Measurements from ENCODE around the gene PAX7. TPM values are rescaled to one million over a fixed set of nuclear protein-coding genes. Genes with fewer than 3 reads are reported as not detected.

The PAX7 gene
- total RNA-seq, 6 experiments from 2014 or later: not detected

- TF ChIP-seq POLR2A (IDR thresholded peaks at IDR 0.05): no peak
- TF ChIP-seq CTCF (IDR thresholded peaks at IDR 0.05): no peak
- 8% methylated on average over 6 of the region's 6 CpGs for WGBS (ENCODE audit: insufficient coverage, low coverage, low lambda C conversion rate, missing lambda C conversion rate)
- DNase-seq (no peak), ATAC-seq (peak in 1 of 4 donors; percentile 20)
- Histone ChIP-seq H3K36me3 (no peaks in the 10 kb centered on the region), H3K4me3 (no peak overlapping the region), H3K4me1 (no peaks in the 10 kb centered on the region), H3K27me3 (no peaks in the 10 kb centered on the region), H3K27ac (no peak overlapping the region), H3K9me3 (no peaks in the 10 kb centered on the region)
- intact Hi-C loops (cut with DNase I): no loop called here
Observed at GRCh38 chr1:18676332-18676781, 45.7 kb downstream of the PAX7 start.

GRCh38 chr1:18681423-18681835, 50.8 kb downstream of the PAX7 start:
- Histone ChIP-seq H3K27me3 (no peaks in the 10 kb centered on the region), H3K27ac (no peak overlapping the region), H3K4me1 (no peaks in the 10 kb centered on the region), H3K36me3 (no peaks in the 10 kb centered on the region), H3K9me3 (no peaks in the 10 kb centered on the region), H3K4me3 (no peak overlapping the region)
- ATAC-seq (peak; percentile 58 to 71 (median 66)), DNase-seq (no peak)
- intact Hi-C loops (cut with DNase I): no loop called here
- TF ChIP-seq POLR2A (IDR thresholded peaks at IDR 0.05) (no peak), CTCF (IDR thresholded peaks at IDR 0.05) (peak; percentile 21 to 64 (median 56))
- 46% methylated on average over 4 of the region's 4 CpGs for WGBS (ENCODE audit: insufficient coverage, low coverage, low lambda C conversion rate, missing lambda C conversion rate)

GRCh38 chr1:18682375-18682774, 51.7 kb downstream of the PAX7 start:
- no peaks in the 10 kb centered on the region for H3K4me1 ChIP-seq
- H3K27me3 ChIP-seq: no peaks in the 10 kb centered on the region

GRCh38 chr1:18684303-18684702, 53.7 kb downstream of the PAX7 start:
- WGBS (ENCODE audit: insufficient coverage, low coverage, low lambda C conversion rate, missing lambda C conversion rate): 50% methylated on average over 1 of the region's 16 CpGs
- no peaks in the 10 kb centered on the region for H3K9me3 ChIP-seq
- H3K4me3 ChIP-seq: no peak overlapping the region
- TF ChIP-seq POLR2A (IDR thresholded peaks at IDR 0.05): no peak
- TF ChIP-seq CTCF (IDR thresholded peaks at IDR 0.05): no peak
- no peak for ATAC-seq
- intact Hi-C loops (cut with DNase I): no loop called here
- no peaks in the 10 kb centered on the region for H3K27me3 ChIP-seq
- DNase-seq: no peak
- H3K36me3 ChIP-seq: no peaks in the 10 kb centered on the region
- H3K4me1 ChIP-seq: no peaks in the 10 kb centered on the region
- H3K27ac ChIP-seq: no peak overlapping the region

More at GRCh38 chr1:18682375-18682774, 51.7 kb downstream of the PAX7 start:
- Histone ChIP-seq H3K27ac (no peak overlapping the region), H3K9me3 (no peaks in the 10 kb centered on the region), H3K36me3 (no peaks in the 10 kb centered on the region), H3K4me3 (no peak overlapping the region)
- intact Hi-C loops (cut with DNase I): no loop called here
- 40% methylated on average over 1 of the region's 3 CpGs for WGBS (ENCODE audit: insufficient coverage, low coverage, low lambda C conversion rate, missing lambda C conversion rate)
- no peak for TF ChIP-seq CTCF (IDR thresholded peaks at IDR 0.05)
- TF ChIP-seq POLR2A (IDR thresholded peaks at IDR 0.05): no peak
- ATAC-seq (no peak), DNase-seq (no peak)

GRCh38 chr1:18686540-18686939, 55.9 kb downstream of the PAX7 start:
- WGBS (ENCODE audit: insufficient coverage, low coverage, low lambda C conversion rate, missing lambda C conversion rate): 56% methylated on average over 2 of the region's 3 CpGs
- no peaks in the 10 kb centered on the region for H3K27me3 ChIP-seq
- intact Hi-C loops (cut with DNase I): no loop called here
- H3K4me3 ChIP-seq: no peak overlapping the region
- no peaks in the 10 kb centered on the region for H3K4me1 ChIP-seq
- no peak for DNase-seq
- ATAC-seq: no peak
- TF ChIP-seq POLR2A (IDR thresholded peaks at IDR 0.05) (no peak), CTCF (IDR thresholded peaks at IDR 0.05) (no peak)
- H3K27ac ChIP-seq: no peak overlapping the region
- no peaks in the 10 kb centered on the region for H3K9me3 ChIP-seq
- no peaks in the 10 kb centered on the region for H3K36me3 ChIP-seq
